IMR-90 (cell line): ENCODE measurements around the gene NXN.

Experiments
- CEBPB ChIP-seq: IDR thresholded peaks from 2 replicates; pipeline ENCODE4 v1.6.1; 2012; ENCODE audit warnings: low read depth, low read length, improper control_type of control experiment
- FOS ChIP-seq: fragments of 150-350 bp; IDR thresholded peaks from 2 replicates; pipeline ENCODE4 v1.6.1; 2016; ENCODE audit warnings: low read depth, low read length
- POLR2A ChIP-seq: IDR thresholded peaks from 2 replicates; pipeline ENCODE4 v1.6.1; 2012; ENCODE audit warnings: mild to moderate bottlenecking, low read depth, low read length
- RAD21 ChIP-seq: IDR thresholded peaks from 2 replicates; pipeline ENCODE4 v1.6.1; 2012; ENCODE audit warnings: low read length, improper control_type of control experiment
- SMC3 ChIP-seq: fragments of 150-350 bp; IDR thresholded peaks from 2 replicates; pipeline ENCODE4 v1.6.1; 2016; ENCODE audit warnings: low read depth, mild to moderate bottlenecking, antibody characterized with exemption, low read length, moderate library complexity
- TF ChIP-seq, protein P1 (sequence below): conservative IDR thresholded peaks from 2 replicates; pipeline ENCODE4 v1.5.1; 2012; ENCODE audit warnings: mild to moderate bottlenecking, low read depth, low read length, improper control_type of control experiment

DNA sequence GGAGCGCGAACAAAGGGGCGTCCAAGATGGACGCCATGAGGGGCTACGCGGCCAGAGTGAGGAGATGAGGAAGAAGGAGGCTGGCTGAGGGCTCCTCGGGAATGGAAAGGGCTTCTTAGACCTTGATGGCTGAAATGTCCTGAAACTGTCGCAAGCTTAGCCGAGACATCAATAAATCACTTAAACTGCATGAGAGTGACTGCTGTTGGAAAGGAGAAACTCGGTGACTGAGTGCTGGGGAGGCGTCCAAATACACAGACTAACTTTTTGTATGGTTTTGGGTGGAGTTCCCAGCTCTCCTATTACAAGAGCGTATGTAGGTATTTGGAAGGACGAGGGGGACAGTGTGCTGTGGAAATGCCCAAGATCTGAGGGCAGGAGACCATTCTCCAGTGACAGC lies 226.2 kb downstream of the NXN start:
- TF ChIP-seq SMC3 = no peak
- TF ChIP-seq, protein P1, sequence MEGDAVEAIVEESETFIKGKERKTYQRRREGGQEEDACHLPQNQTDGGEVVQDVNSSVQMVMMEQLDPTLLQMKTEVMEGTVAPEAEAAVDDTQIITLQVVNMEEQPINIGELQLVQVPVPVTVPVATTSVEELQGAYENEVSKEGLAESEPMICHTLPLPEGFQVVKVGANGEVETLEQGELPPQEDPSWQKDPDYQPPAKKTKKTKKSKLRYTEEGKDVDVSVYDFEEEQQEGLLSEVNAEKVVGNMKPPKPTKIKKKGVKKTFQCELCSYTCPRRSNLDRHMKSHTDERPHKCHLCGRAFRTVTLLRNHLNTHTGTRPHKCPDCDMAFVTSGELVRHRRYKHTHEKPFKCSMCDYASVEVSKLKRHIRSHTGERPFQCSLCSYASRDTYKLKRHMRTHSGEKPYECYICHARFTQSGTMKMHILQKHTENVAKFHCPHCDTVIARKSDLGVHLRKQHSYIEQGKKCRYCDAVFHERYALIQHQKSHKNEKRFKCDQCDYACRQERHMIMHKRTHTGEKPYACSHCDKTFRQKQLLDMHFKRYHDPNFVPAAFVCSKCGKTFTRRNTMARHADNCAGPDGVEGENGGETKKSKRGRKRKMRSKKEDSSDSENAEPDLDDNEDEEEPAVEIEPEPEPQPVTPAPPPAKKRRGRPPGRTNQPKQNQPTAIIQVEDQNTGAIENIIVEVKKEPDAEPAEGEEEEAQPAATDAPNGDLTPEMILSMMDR = no peak
- TF ChIP-seq RAD21 = no peak
- TF ChIP-seq FOS = no peak
- no peak for TF ChIP-seq CEBPB
- no peak for TF ChIP-seq POLR2A
